ENCODE measurements around the gene SCAMP2. TPM values are rescaled to one million over a fixed set of nuclear protein-coding genes. Genes with fewer than 3 reads are reported as not detected.

The SCAMP2 gene
- total and polyA plus RNA-seq, 11 donors = 25.1 to 90.5 (median 46.0) TPM

DNA sequence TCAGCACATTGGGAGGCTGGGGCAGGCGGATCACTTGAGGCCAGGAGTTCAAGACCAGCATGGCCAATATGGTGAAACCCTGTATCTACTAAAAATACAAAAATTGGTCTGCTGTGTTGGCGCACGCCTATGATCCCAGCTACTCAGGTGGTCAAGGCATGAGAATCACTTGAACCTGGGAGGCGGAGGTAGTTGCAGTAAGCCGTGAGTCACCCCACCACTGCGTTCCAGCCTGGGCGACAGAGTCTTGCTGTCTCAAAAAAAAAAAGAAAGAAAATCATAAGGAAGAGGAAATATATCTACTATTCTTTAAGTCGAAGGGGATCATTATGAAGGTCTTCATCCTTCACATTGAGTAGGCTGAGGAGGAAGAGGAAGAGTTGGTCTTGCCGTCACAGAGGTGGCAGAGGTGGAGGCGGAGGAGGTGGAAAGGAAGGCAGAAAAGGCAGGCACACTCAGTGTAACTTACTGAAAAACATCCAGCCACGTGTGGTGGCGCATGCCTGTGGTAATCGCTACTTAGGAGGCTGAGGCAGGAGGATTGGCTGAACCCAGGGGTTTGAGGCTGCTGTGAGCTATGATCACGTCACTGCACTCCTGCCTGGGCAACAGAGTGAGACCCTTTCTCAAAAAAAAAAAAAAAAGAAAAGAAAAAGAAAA lies 77.1 kb downstream of the SCAMP2 start:
- intact Hi-C loops (cut with DNase I) = no loop called here
- H3K9me3 ChIP-seq = no peaks in the 10 kb centered on the region
- H3K27me3 ChIP-seq = no peaks in the 10 kb centered on the region
- 89 to 94% (median 93%) methylated on average over 14 of the region's 14 CpGs for WGBS, 4 donors
- TF ChIP-seq POLR2A (IDR thresholded peaks at IDR 0.05) = no peak
- TF ChIP-seq, protein P1, sequence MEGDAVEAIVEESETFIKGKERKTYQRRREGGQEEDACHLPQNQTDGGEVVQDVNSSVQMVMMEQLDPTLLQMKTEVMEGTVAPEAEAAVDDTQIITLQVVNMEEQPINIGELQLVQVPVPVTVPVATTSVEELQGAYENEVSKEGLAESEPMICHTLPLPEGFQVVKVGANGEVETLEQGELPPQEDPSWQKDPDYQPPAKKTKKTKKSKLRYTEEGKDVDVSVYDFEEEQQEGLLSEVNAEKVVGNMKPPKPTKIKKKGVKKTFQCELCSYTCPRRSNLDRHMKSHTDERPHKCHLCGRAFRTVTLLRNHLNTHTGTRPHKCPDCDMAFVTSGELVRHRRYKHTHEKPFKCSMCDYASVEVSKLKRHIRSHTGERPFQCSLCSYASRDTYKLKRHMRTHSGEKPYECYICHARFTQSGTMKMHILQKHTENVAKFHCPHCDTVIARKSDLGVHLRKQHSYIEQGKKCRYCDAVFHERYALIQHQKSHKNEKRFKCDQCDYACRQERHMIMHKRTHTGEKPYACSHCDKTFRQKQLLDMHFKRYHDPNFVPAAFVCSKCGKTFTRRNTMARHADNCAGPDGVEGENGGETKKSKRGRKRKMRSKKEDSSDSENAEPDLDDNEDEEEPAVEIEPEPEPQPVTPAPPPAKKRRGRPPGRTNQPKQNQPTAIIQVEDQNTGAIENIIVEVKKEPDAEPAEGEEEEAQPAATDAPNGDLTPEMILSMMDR (IDR thresholded peaks at IDR 0.05) = no peak
- H3K36me3 ChIP-seq = peaks cover 0 to 50% (median 18%) of the 10 kb centered on the region in 9 donors
- peaks cover 0 to 86% (median 43%) of the 10 kb centered on the region in 12 donors for H3K4me1 ChIP-seq
- peak overlapping the region in 1 of 12 donors; percentile 55 for H3K27ac ChIP-seq
- H3K4me3 ChIP-seq = no peak overlapping the region
- ATAC-seq = no peak
- DNase-seq = no peak

DNA sequence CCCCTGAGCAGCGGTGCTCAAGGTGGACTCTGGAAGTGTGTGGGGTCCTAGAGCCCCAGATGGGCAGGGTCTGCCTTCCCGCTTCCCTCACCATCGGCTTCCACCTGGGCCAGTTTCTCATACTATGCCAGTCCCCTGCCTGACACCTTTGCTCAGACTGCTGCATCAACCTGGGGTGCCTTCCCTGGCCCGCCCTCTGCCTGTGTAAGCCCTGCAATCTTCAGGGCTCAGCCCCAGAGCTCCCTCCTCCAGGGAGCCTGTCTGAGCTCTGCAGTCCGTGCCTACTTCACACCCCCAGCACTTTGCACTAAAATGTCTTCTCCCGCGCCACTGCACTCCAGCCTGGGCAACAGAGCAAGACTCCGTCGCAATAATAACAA lies 78.2 kb downstream of the SCAMP2 start:
- ATAC-seq = no peak
- Histone ChIP-seq H3K36me3 (peaks cover 0 to 40% (median 10%) of the 10 kb centered on the region in 9 donors), H3K9me3 (no peaks in the 10 kb centered on the region), H3K4me3 (no peak overlapping the region), H3K27me3 (no peaks in the 10 kb centered on the region), H3K4me1 (peaks cover 6 to 90% (median 50%) of the 10 kb centered on the region in 12 donors), H3K27ac (peak overlapping the region in 1 of 12 donors; percentile 55)
- 90 to 93% (median 93%) methylated on average over 9 of the region's 9 CpGs for WGBS, 4 donors
- no peak for DNase-seq
- TF ChIP-seq, protein P1 (IDR thresholded peaks at IDR 0.05) = no peak
- TF ChIP-seq POLR2A (IDR thresholded peaks at IDR 0.05) = no peak
- intact Hi-C loops (cut with DNase I) = no loop called here

DNA sequence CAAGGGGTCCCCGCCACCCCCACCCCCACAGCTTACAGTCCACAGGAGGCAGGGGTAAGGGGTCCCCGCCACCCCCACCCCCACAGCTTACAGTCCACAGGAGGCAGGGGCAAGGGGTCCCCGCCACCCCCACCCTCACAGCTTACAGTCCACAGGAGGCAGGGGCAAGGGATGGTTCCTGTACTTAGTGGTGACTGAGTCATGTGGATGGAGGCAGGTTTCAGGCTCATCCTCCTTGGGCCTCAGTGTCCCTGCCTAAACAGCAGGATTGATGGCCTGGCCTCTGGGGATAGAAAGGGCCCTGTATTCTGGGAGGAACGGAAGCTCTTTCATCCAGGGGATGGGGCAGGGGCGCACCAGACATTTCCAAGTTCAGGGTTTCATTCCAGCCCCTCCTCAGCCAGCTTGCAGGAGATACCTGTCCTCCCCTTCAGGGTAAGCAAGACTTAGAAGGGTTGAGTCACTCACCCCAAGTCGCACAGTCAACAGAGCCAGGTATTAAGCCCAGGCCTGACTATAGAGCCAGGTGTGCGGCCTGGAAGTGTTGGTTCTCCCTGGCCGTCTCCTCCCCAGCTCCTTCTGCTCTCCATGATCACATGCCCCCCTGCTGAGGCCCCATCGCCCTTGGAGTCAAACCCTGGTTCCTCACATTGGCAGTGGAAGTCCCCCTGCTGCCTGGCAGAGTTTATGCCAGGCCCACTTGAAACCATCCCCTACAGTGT lies 78.8 kb downstream of the SCAMP2 start:
- TF ChIP-seq, protein P1 (IDR thresholded peaks at IDR 0.05) = no peak
- no peak for TF ChIP-seq POLR2A (IDR thresholded peaks at IDR 0.05)
- H3K27me3 ChIP-seq = no peaks in the 10 kb centered on the region
- no peaks in the 10 kb centered on the region for H3K9me3 ChIP-seq
- ATAC-seq (no peak), DNase-seq (no peak)
- 83 to 89% (median 87%) methylated on average over 4 to 7 of the region's 9 CpGs for WGBS, 4 donors
- H3K4me1 ChIP-seq = peaks cover 10 to 90% (median 51%) of the 10 kb centered on the region in 12 donors
- peaks cover 0 to 35% (median 4%) of the 10 kb centered on the region in 9 donors for H3K36me3 ChIP-seq
- H3K27ac ChIP-seq = peak overlapping the region in 1 of 12 donors; percentile 55
- H3K4me3 ChIP-seq = no peak overlapping the region
- intact Hi-C loops (cut with DNase I) = no loop called here

Small RNA genes within 50 kb of the gene (microRNA-seq; reads per million reads assigned to microRNA genes)
- 0 to 1.2 (median 0.58) reads per million in 4 donors for gene MIR6882

Other genes starting within 250 kb of the SCAMP2 start
- gene EDC3, start 177.3 kb downstream of the SCAMP2 start, total RNA-seq = 10 to 100 TPM in 8 of 9 donors, 1 to 10 TPM in 1; 7.3 to 23.0 (median 16.5) TPM
- 10 to 100 TPM in 1 of 2 donors, 1 to 10 TPM in 1; 8.3 to 17.1 TPM for gene EDC3, start 177.3 kb downstream of the SCAMP2 start, polyA plus RNA-seq
- gene CYP1A1, start 147.8 kb downstream of the SCAMP2 start, total RNA-seq = under 1 TPM in 6 of 9 donors, not detected in 3; 0.16 to 0.91 (median 0.34) TPM
- under 1 TPM; 0.08 to 0.38 TPM for gene CYP1A1, start 147.8 kb downstream of the SCAMP2 start, polyA plus RNA-seq
- gene CYP1A2, start 124.5 kb downstream of the SCAMP2 start, total RNA-seq = not detected
- gene CYP1A2, start 124.5 kb downstream of the SCAMP2 start, polyA plus RNA-seq = not detected
- 10 to 100 TPM; 19.1 to 66.7 (median 28.4) TPM for gene CSK, start 91.3 kb downstream of the SCAMP2 start, total RNA-seq
- gene CSK, start 91.3 kb downstream of the SCAMP2 start, polyA plus RNA-seq = 10 to 100 TPM; 23.9 to 24.7 TPM
- gene LMAN1L, start 60.5 kb downstream of the SCAMP2 start, total RNA-seq = 10 to 100 TPM in 2 of 9 donors, 1 to 10 TPM in 5, under 1 TPM in 2; 0.19 to 16.3 (median 7.8) TPM
- 1 to 10 TPM in 1 of 2 donors, not detected in 1; 5.8 TPM for gene LMAN1L, start 60.5 kb downstream of the SCAMP2 start, polyA plus RNA-seq
- 1 to 10 TPM in 5 of 9 donors, under 1 TPM in 1, not detected in 3; 0.14 to 3.3 (median 2.0) TPM for gene CPLX3, start 46.7 kb downstream of the SCAMP2 start, total RNA-seq
- gene CPLX3, start 46.7 kb downstream of the SCAMP2 start, polyA plus RNA-seq = 1 to 10 TPM in 1 of 2 donors, under 1 TPM in 1; 0.06 to 1.5 TPM
- 10 to 100 TPM; 22.6 to 39.3 (median 29.5) TPM for gene ULK3, start 30.2 kb downstream of the SCAMP2 start, total RNA-seq
- 10 to 100 TPM; 28.0 to 29.3 TPM for gene ULK3, start 30.2 kb downstream of the SCAMP2 start, polyA plus RNA-seq
- 10 to 100 TPM; 22.4 to 85.7 (median 59.3) TPM for gene MPI, start 16.7 kb upstream of the SCAMP2 start, total RNA-seq
- gene MPI, start 16.7 kb upstream of the SCAMP2 start, polyA plus RNA-seq = 10 to 100 TPM; 28.9 to 44.2 TPM
- gene FAM219B, start 33.5 kb upstream of the SCAMP2 start, total RNA-seq = 100 to 1,000 TPM in 3 of 9 donors, 10 to 100 TPM in 6; 37.0 to 110 (median 88.8) TPM
- 10 to 100 TPM; 31.3 to 39.0 TPM for gene FAM219B, start 33.5 kb upstream of the SCAMP2 start, polyA plus RNA-seq
- 1,000 to 10,000 TPM in 5 of 9 donors, 100 to 1,000 TPM in 4; 754 to 1,537 (median 1,120) TPM for gene COX5A, start 64.7 kb upstream of the SCAMP2 start, total RNA-seq
- 1,000 to 10,000 TPM; 1,480 to 2,918 TPM for gene COX5A, start 64.7 kb upstream of the SCAMP2 start, polyA plus RNA-seq
- gene RPP25, start 83.4 kb upstream of the SCAMP2 start, total RNA-seq = 1 to 10 TPM; 1.1 to 5.8 (median 2.1) TPM
- 1 to 10 TPM; 1.6 to 4.0 TPM for gene RPP25, start 83.4 kb upstream of the SCAMP2 start, polyA plus RNA-seq
- gene SCAMP5, start 122.2 kb upstream of the SCAMP2 start, total RNA-seq = 1 to 10 TPM; 1.7 to 7.1 (median 4.2) TPM
- 1 to 10 TPM in 1 of 2 donors, under 1 TPM in 1; 0.91 to 7.4 TPM for gene SCAMP5, start 122.2 kb upstream of the SCAMP2 start, polyA plus RNA-seq
- gene PPCDC, start 150.2 kb upstream of the SCAMP2 start, total RNA-seq = 10 to 100 TPM in 2 of 9 donors, 1 to 10 TPM in 7; 3.6 to 13.0 (median 4.9) TPM
- 1 to 10 TPM; 8.2 to 9.3 TPM for gene PPCDC, start 150.2 kb upstream of the SCAMP2 start, polyA plus RNA-seq